T1000 (cell line): Measurements from ENCODE around the gene TPD52L1.

ENCODE experiments used
- DNase-seq: peaks from one replicate; lab custom pipeline; 2025; ENCODE audit warnings: mixed read lengths; lab: John Stamatoyannopoulos, UW

The TPD52L1 gene

DNA sequence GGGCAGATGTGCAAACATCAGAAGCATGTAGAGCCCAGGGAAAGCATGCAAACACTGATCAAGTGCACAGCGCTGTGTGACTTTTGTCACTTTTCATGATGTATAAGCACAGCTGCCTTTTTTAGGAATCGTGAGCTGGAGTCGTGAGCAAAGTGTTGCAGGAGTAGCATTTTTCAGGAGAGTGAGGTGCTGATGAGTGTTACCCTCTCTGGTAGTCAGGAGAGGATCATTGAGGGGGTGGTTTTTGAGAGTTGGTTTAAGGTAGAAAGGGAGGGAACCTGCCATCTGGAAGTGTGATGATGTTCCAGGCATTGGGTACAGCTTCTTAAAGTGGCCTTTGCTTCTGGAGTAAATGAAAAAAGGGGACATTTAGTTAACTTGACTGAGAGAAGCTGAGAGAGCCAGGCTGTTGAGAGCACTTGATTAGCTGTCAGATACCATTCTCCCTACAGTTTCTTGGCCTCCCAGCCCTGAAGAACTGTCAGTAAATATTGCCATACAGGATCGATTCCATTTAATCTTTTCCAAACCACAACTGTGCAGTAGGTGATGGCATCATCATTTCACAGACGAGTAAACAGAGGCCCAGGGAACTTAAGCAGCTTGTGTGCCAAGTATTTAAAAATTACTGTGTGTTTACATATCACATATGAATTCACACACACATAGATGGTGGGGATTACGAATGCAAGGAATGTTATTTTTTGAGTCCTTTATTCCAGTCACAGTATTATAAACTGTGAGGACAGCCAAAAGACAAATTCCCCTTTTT, 28.9 kb downstream of the TPD52L1 start:
- no peak for DNase-seq

DNA sequence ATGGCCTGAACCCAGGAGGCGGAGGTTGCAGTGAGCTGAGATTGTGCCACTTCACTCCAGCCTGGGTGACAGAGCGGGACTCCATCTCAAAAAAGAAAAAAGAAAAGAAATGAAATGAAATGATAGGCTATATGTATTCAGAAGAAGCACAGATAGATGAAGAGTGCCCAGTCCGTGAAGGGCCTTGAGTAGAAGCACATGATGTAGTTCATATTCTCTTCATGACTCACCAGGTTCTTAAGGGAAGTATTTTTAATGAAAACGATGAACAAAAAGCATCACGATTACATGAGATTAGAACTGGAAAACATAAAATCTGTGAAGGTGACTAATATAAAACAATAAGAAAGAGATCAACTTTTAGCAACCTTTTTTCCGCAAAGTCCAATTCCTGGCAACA, 29.8 kb downstream of the TPD52L1 start:
- DNase-seq = no peak

DNA sequence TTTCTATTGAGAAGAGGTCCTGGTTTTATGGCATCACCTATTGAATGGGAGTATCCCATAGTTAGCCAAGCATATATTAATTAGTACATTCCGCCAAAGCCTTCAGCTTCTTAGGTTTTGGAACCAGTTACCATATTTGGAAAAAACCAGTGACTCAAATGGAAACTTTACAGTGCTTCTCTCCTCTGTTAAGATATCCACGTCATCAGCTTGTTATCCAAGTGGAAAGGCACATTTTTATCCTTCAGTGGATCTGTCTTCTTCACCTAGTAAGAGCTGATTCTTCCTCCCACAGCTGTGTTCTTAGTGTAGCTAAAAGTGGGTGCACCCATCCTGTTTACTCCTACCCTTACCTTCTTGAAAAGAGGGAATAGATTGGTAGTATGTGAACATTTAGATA, 34.5 kb downstream of the TPD52L1 start:
- no peak for DNase-seq

DNA sequence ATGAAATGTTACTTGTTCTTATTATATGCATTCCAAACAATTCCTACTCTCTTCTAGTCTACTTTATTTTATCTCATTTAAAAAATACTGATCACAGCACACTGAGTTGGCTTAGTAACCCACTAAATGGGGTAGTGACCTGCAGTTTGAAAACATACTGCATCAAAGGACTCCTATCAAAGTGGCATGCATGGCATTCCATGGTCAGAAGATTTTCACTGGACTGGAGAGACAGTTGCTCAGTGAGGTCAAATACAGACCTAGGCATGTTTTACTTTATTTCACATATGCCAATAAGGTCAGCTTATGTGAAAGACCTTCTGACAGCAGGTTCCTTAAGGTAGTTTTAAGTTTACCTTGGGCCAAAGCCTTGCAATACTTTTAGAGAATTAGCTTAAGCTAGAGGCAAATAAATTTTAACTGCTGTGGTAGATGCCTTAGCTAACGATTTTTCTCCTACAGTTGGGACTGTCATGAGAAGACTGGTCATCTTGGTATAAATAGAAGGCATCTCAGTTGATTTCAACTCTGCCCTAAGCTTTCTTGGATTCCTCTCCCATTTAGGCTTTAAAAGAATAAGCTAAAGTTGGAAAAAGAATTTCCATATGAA, 35.1 kb downstream of the TPD52L1 start:
- DNase-seq = no peak

DNA sequence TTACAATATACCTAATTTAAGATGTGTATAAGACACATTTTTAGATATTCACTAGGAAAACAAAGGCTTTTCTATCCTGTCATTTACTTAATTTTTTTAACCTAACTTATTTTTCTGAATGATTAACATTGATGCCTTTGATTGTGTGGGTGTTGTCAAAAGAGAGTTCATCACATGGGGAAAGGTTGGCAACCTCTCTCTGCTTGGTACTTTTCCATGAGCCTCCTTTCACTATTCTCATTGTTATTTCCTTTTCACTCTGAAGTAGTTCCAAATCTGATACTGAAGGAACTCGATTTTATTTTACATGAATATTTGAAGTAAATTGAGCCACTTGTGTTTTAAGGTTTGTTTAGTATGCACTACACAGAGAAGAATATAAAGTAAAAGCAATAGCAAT, 35.9 kb downstream of the TPD52L1 start:
- no peak for DNase-seq

DNA sequence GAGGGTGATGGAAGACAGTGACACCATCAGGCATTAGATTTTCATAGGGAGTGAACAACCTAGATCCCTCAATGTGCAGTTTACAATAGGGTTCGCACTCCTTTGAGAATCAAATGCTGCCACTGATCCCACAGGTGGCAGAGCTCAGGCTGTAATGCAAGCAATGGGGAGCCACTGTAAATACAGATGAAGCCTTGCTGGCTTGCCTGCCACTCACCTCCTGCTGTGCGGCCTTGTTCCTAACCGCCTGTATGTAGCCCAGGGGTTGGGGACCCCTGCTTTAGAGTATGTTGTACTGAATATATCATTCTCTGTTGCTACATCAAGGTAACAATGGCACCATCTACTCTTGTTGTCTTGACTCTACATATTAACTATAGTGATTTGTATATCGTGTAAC, 37.1 kb downstream of the TPD52L1 start:
- no peak for DNase-seq

DNA sequence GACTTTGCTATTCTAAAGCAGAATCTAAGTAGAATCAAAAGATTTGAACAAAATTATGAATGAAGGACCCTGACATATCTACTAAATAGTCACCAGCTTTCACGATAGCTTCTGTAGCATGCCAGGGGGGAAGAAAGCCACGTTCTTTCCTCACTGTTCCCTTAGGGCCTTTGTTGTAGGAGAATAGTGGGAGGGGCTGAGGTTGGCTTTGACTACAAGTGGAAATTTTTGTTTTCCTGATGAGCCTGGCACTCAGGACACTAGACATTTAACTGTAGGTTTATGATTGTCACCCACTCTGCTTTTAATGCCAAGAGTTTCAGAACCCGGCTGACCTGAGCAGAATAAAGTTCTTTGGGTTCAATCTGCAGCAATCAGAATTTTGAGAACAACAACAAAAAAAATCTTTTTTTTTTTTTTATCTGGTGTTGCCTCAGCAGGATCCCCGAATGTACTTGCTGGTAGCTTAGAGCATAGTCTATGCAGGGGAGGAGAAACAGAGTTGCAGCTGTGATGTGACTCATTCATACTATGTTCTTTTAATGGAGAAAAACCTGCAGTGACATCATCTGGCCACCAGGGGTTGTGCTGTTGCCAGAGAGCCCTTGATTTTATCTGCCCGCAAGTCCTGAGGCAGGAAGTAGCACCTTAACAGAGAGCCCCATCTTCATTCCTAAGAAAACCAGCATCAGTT, 38.5 kb downstream of the TPD52L1 start:
- DNase-seq = no peak

DNA sequence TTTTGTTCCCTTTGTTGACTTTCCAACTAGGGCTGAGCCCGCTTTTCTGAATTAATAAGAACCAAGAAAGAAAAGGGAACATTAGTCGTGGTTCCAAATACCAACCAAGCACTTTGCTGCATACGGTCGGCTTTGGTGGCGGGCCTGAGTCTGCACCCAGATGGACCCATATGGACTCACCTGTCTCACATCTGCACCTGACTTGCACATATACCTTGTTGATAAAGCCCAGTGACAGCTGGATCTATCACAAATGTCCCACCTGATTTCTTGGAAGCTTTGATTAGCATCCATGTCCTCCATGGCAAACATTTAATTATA, 39.0 kb downstream of the TPD52L1 start:
- DNase-seq = no peak

DNA sequence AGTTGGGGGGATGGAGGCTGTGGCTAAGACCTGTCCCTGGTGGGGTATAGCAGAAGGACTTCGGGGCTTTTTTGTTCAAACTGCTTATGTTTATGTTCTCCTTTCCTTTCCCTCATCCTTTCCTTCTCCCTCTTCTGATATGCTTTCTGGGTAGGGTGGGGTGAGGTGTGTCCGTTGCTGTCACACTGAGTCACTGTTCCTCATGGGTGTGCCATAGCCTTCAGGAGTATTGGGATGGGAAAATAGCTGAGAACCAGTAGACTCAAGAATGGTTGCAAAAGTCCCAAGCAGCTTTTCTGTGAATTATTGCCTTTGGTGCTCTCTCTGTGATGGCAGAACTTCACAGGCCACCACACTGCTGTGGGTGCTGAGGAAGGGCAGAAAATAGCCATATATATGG, 39.6 kb downstream of the TPD52L1 start:
- DNase-seq = no peak

DNA sequence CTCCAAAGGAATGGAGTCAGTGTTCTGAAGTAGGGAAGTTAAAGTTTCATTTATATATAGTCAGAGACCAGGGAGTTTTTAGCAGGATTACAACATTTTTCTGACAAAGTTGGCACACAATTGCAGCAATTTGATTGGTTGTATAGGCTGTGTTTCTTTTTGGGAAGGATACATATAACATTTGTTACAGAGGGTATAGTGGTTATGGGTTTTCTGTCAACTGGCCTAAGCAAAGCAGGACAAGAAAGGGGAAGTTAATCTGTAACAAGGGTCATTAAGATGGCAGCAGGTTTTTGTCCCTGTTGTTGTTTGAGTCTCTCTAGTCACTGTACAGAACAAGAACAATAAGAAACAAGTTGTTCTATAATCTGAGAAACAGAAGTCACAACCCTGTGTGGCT, 41.4 kb downstream of the TPD52L1 start:
- no peak for DNase-seq

DNA sequence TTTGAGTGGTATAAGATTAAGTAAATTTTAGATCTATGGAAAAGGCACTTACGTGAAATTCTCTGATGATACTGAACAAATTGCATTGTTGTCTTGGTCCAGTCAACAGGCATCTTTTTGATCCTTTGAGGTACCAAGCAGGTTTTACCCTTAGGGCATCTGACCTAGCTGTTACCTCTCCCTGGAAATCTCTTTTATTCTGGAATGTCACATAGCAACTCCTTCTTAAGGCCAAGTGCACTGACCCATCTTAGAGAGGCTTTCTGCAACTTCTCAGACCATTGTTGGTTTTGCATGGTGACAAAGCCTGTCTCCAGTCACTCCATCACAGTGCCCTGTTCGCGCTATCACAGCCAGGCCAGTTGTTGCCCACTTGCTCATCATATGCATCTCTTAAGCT, 42.0 kb downstream of the TPD52L1 start:
- DNase-seq = no peak

DNA sequence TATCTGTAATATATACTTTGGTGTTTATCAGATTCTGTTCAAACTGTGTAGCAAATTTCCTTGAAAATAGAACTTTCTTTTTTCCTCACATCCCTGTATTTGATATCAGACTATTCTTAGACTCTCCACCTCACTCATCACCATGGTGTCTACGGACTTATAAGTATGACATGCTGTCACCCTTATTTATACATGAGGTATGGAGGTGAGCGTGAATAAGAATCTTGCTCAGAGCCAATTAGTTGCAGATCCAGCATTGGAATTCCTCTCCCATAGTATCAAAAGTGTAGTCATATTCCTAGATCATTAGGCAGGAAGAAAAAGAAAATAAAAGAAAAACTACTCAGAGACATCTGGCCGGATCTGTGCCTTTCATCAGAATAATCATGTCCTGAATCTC, 43.0 kb downstream of the TPD52L1 start:
- DNase-seq = no peak

DNA sequence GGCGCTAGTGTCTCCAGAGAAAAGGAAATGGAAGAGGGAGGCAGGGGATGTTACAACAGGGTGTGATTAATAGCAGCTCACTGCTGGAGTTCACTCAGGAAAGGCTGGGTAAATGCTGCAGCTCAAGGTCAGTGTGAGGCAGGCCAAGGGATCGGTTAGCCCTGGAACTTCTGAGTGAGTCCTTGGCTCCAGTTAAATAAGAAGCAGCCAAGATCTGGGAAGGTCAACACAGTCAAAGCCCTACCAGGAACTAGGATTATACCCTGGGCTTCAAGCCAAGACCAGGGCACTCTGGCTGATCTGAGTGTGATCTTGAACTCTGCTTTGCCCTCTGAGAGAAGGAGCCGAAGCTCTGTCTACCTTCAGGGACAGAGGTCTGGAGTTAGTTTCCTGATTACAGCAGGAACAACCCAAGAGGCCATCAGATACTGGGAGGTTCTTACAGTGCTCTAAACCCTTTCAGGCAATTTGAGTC, 44.3 kb downstream of the TPD52L1 start:
- no peak for DNase-seq

DNA sequence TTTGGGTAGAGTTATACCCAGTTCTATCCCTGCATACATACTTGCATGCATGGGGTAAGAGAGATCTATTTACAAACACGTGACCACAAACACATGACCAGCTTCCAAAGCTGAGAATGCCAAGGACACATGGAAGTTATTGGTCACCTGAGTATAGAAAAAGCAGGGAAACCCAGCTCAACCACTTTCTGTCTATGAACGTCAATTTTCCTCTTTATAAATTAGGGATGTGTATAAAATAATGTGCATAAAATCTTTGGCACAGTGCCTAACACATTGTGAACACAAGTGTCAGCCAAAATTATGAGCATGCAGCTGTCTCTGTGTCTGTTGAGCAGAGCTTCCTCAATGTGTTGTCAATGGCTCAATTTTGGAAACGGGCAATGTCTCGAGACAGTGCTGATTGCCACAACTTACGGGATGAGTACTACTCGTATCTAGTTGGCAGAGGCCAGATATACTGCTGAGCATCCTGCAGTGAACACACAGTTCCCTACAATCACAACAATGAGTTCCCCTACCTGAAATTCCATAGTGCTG, 44.9 kb downstream of the TPD52L1 start:
- DNase-seq = no peak

DNA sequence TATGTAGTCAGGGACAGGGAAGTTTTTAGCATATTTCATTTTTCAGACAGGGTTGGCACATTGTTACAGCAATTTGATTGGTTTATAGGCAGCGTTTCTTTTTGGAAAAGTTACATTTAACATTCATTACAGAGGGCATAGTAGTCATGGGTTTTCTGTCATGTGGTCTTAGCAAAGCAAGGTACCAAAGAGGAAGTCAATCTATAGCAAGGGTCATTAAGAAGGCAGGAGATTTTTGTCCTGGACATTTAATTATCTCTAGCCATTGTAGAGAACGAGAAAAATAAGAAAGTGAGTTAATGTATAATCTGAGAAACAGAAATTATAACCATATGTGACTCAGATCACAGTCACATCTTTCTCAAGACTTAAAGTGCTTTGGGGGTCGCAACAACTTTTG, 47.4 kb downstream of the TPD52L1 start:
- no peak for DNase-seq

DNA sequence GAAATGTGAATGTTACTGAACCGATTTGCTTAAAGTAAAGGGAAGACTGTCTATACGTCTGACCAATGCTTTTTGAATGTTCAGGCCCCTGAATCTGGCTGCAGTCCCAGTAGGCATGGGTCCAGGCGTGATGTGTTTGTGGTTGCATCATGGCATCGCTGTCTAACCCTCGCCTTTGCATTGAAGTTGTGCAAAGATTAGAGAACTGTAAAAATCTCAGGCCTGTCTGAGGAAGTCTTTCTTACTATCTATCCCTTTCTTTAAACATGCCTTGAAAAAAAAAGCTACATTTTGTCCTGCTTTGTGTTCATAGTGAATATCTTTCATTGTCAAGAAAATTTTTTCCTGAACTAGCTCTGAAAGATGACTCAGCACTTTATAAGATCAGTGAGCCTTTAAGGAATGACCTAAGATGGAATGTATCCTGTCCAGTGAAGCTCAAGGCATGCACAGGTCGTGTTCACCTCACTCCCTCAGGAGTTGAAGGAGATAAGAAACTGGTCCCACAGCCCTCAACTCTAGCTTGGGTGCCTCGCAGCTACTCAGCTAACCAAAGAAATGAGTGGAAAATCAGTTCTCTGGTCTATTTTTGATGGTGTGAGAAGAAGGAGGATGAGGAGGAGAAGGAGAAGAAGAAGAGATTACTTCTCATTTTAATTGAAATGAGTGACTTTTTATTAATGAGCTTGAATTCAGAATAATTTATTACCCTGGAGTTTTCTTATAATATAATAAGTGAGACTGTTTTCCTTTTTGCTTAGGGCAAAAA, 48.6 kb downstream of the TPD52L1 start:
- DNase-seq = peak; percentile 49

DNA sequence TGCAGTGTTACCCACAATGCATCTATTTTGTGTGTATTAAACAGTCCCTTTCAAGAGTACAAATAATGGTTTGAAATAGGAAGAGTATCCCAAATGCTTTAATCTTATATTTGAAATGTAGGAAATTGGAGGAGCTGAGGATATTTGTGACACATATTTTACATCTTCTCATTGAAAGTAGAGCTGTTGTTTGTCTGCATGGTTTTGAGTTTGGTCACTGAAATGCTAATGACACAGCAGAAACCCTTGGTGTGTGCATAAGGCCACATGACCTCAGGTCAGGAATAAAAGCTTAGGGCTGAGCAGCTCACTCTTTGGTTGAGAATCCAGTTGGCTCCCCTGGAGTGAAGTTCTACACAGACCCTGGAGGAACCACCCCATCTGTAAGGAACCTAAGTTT, 49.8 kb downstream of the TPD52L1 start:
- DNase-seq = no peak

DNA sequence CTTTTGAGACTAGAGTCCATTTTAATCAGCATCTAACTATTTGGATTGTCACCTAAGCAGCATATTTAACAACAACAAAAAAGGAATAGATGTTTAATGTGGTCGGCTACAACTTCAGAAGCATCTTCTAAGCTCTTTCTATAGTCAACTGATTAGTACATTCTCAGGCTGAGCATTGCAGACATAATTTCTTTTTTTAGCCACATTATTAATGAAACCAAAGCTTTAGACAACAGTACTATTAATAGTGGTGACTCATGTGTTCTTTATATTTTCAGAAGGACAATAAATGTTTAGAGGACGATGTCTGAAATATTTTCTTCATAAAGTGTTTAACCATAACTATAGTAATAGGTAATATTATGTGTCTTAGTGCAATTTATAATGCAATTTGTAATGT, 52.4 kb downstream of the TPD52L1 start:
- DNase-seq = no peak

DNA sequence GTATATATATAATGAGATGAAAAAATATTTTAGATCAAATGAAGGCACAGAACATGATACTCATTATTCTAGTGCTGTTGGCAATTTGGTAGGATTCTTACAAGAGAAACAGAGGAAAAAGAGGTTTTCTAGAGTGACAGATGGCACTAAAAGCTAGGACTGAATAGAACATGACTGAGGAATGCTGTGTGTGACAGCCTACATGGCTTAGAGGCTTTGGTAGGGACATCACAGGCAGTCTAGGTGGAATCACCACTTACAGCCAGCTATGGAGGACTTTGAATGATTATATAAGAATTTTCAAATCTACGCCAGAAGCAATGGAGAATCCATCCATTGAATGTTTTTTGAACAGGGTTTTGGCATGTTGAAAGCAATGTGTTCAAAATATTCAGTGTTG, 52.8 kb downstream of the TPD52L1 start:
- no peak for DNase-seq

DNA sequence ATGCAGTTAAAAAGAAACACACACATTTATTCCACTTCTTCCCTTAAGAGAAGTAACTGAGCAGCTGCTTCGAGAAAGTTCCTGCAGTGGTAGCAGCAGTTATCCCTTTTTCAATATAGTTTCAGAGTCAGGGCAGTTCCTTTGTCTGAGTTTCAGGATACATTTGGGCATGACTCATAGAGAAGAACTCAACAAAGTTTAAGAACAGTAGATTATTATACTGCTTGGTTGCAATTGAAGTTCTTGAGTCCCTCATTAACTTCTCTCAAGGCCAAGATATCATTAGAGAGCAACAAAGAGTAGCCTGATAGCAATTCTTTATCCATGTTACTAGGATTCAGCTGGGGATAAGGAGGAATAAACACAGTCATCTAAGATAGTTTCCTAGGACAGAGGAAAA, 54.4 kb downstream of the TPD52L1 start:
- no peak for DNase-seq

DNA sequence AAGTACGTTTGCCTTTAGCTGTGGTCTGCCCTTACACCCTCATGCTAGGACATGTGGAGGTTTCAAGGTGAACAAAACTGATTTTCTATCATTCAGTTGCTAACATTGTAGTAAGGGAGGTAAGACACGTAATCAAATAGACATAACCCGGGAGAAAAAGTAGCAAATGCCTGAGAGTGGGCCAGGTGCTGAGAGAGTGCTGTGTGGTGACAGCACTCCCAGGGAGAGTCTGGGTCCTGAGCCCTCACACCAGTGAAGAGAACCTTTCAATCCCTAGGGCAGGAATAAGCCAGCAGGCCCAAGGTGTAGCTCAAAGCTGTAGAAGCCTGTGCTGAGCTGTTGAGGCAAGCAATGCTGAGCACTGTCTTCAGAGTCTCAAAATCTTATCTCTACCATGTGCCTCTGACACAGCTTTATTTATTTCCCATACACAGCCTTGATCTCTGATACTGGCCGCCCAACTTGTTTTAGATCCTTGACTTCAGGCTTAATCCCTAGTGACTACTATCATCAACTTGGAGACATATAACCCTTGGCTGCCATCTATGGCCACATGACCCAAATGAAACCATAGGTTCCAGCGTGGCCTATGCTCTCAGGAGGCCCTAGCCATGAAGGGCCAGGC, 55.2 kb downstream of the TPD52L1 start:
- DNase-seq = no peak

DNA sequence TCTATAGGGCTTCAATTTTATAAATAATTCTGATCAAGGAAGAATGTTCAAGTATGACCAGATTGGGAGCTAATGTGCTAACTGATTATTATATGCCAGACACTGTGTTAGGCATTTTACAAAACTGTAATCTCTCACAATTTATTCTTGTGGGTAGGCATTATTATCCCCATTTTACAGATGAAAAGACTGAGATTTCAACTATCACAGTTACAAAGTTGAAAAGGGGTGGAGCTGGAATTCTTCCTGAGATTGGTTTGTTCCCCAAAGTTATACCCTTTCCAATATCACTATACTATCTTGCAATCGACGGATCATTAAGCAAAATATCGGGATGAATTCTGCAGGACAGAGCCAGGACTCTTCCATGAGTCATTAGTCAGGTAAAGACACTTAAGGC, 57.1 kb downstream of the TPD52L1 start:
- DNase-seq = no peak
